Trophoblast cell (in vitro differentiated cells and primary cell): ENCODE results near the gene POMGNT2.

Experiments
- DNase-seq, 2 donors: peaks; one replicate each; pipeline ENCODE4 v3.0.0-alpha.2; 2016
- H2AFZ ChIP-seq: 2 replicates; pipeline ENCODE4 v1.6.1; 2013; ENCODE audit warnings: low read length, moderate library complexity, mild to moderate bottlenecking; ENCODE audit not compliant: insufficient read depth, poor library complexity
- H2AK5ac ChIP-seq: 2 replicates; pipeline ENCODE4 v1.6.1; 2013; ENCODE audit warnings: mild to moderate bottlenecking, low read length
- H2BK120ac ChIP-seq: 2 replicates; pipeline ENCODE4 v1.6.1; 2013; ENCODE audit warnings: low read length, mild to moderate bottlenecking, moderate library complexity; ENCODE audit not compliant: insufficient read depth, poor library complexity
- H2BK12ac ChIP-seq: 2 replicates; pipeline ENCODE4 v1.6.1; 2013; ENCODE audit warnings: mild to moderate bottlenecking, low read length, moderate library complexity
- H2BK5ac ChIP-seq: 2 replicates; pipeline ENCODE4 v1.6.1; 2013; ENCODE audit warnings: low read length, low read depth, moderate library complexity, mild to moderate bottlenecking; ENCODE audit not compliant: poor library complexity
- H3K14ac ChIP-seq: 2 replicates; pipeline ENCODE4 v1.6.1; 2013; ENCODE audit warnings: mild to moderate bottlenecking, low read length
- H3K18ac ChIP-seq: 2 replicates; pipeline ENCODE4 v1.6.1; 2013; ENCODE audit warnings: mild to moderate bottlenecking, low read length
- H3K23ac ChIP-seq: 2 replicates; pipeline ENCODE4 v1.6.1; 2013; ENCODE audit warnings: low read length
- H3K27ac ChIP-seq: 2 replicates; pipeline ENCODE4 v1.5.1; 2013; ENCODE audit warnings: low read depth, mild to moderate bottlenecking, inconsistent platforms, low read length, moderate library complexity
- H3K27me3 ChIP-seq: 2 replicates; pipeline ENCODE4 v1.6.1; 2013; ENCODE audit warnings: inconsistent platforms, mild to moderate bottlenecking, low read length, moderate library complexity; ENCODE audit not compliant: insufficient read depth
- H3K36me3 ChIP-seq, 2 experiments: 1 replicate in 1 of 2; 2 replicates in 1 of 2; pipeline ENCODE4 v1.6.1; 2013; ENCODE audit warnings: low read length in 2 of 2, mild to moderate bottlenecking in 2 of 2, moderate library complexity in 1 of 2; ENCODE audit not compliant: insufficient read depth in 2 of 2, control insufficient read depth in 1 of 2
- H3K4ac ChIP-seq: 2 replicates; pipeline ENCODE4 v1.6.1; 2013; ENCODE audit warnings: low read depth, mild to moderate bottlenecking, low read length, moderate library complexity
- H3K4me1 ChIP-seq, 2 experiments: 1 replicate in 1 of 2; 2 replicates in 1 of 2; pipeline ENCODE4 v1.6.1; 2013; ENCODE audit warnings: low read length in 2 of 2, mild to moderate bottlenecking in 2 of 2, moderate library complexity in 1 of 2; ENCODE audit not compliant: insufficient read depth in 2 of 2, control insufficient read depth in 1 of 2
- H3K4me2 ChIP-seq: 2 replicates; pipeline ENCODE4 v1.6.1; 2013; ENCODE audit warnings: inconsistent platforms, mild to moderate bottlenecking, low read length, moderate library complexity
- H3K4me3 ChIP-seq: 2 replicates; pipeline ENCODE4 v1.5.1; 2013; ENCODE audit warnings: mild to moderate bottlenecking, low read depth, low read length, inconsistent platforms
- H3K79me1 ChIP-seq: one replicate; pipeline ENCODE4 v1.6.1; 2013; ENCODE audit warnings: low read length
- H3K79me2 ChIP-seq: 2 replicates; pipeline ENCODE4 v1.6.1; 2013; ENCODE audit warnings: low read length, mild to moderate bottlenecking; ENCODE audit not compliant: control insufficient read depth, insufficient read depth, poor library complexity
- H3K9ac ChIP-seq: 2 replicates; pipeline ENCODE4 v1.6.1; 2013; ENCODE audit warnings: mild to moderate bottlenecking, low read length
- H3K9me3 ChIP-seq: 2 replicates; pipeline ENCODE4 v1.6.1; 2013; ENCODE audit warnings: low read depth, mild to moderate bottlenecking, control low read depth, inconsistent platforms, low read length; ENCODE audit not compliant: insufficient read depth
- H4K12ac ChIP-seq: 2 replicates; pipeline ENCODE4 v1.6.1; 2013; ENCODE audit warnings: low read depth, mild to moderate bottlenecking, low read length, moderate library complexity
- H4K8ac ChIP-seq: 2 replicates; pipeline ENCODE4 v1.6.1; 2013; ENCODE audit warnings: low read depth, mild to moderate bottlenecking, low read length, moderate library complexity
- H4K91ac ChIP-seq: one replicate; pipeline ENCODE4 v1.6.1; 2013; ENCODE audit warnings: low read depth, mild to moderate bottlenecking, low read length, moderate library complexity
- WGBS: extraction: QIAGEN DNeasy Blood & Tissue Kit; methylation state at CpG from one replicate; pipeline ENCODE4 v1.1.7; 2013; ENCODE audit warnings: missing lambda C conversion rate; ENCODE audit not compliant: insufficient read length, insufficient coverage; ENCODE audit errors: extremely low coverage; 5-methylcytosine and 5-hydroxymethylcytosine counted together

Gene POMGNT2

GRCh38 chr3:43075904-43076661 is 29.8 kb downstream of the POMGNT2 start:
- no peaks in the 10 kb centered on the region for H3K79me1 ChIP-seq
- H3K9ac ChIP-seq = no peak overlapping the region
- no peak overlapping the region for H2BK5ac ChIP-seq
- no peaks in the 10 kb centered on the region for H3K79me2 ChIP-seq
- peaks cover 10% of the 10 kb centered on the region for H3K9me3 ChIP-seq
- H3K36me3 ChIP-seq = peaks cover 15 to 16% of the 10 kb centered on the region in 2 experiments
- DNase-seq = no peak
- H3K4me2 ChIP-seq = no peak overlapping the region
- H2AFZ ChIP-seq = no peak overlapping the region
- H4K12ac ChIP-seq = no peak overlapping the region
- H3K4me3 ChIP-seq = no peak overlapping the region
- H2AK5ac ChIP-seq = no peak overlapping the region
- no peak overlapping the region for H2BK12ac ChIP-seq
- no peaks in the 10 kb centered on the region for H3K27me3 ChIP-seq
- no peaks in the 10 kb centered on the region for H3K4me1 ChIP-seq
- WGBS = no CpG with 5 or more reads among the region's 5 CpGs
- H3K4ac ChIP-seq = no peak overlapping the region
- no peak overlapping the region for H3K23ac ChIP-seq
- H3K18ac ChIP-seq = no peak overlapping the region
- no peak overlapping the region for H4K91ac ChIP-seq
- no peak overlapping the region for H4K8ac ChIP-seq
- H2BK120ac ChIP-seq = no peak overlapping the region
- H3K14ac ChIP-seq = no peak overlapping the region
- no peak overlapping the region for H3K27ac ChIP-seq

GRCh38 chr3:43074901-43075689 is 30.8 kb downstream of the POMGNT2 start:
- Histone ChIP-seq H2AFZ (no peak overlapping the region), H4K91ac (no peak overlapping the region)

GRCh38 chr3:43074482-43074881 is 31.4 kb downstream of the POMGNT2 start:
- H3K27me3 ChIP-seq = no peaks in the 10 kb centered on the region
- no peak for DNase-seq
- H3K18ac ChIP-seq = no peak overlapping the region
- H2AK5ac ChIP-seq = no peak overlapping the region
- no peaks in the 10 kb centered on the region for H3K36me3 ChIP-seq
- no peak overlapping the region for H4K91ac ChIP-seq
- no peak overlapping the region for H2AFZ ChIP-seq
- WGBS = no CpG with 5 or more reads among the region's 4 CpGs
- H2BK12ac ChIP-seq = no peak overlapping the region
- peaks cover under 1% of the 10 kb centered on the region for H3K9me3 ChIP-seq
- no peak overlapping the region for H2BK120ac ChIP-seq
- no peak overlapping the region for H3K14ac ChIP-seq
- H3K4me2 ChIP-seq = no peak overlapping the region
- no peak overlapping the region for H4K8ac ChIP-seq
- H3K23ac ChIP-seq = no peak overlapping the region
- no peaks in the 10 kb centered on the region for H3K4me1 ChIP-seq
- no peak overlapping the region for H3K27ac ChIP-seq
- H4K12ac ChIP-seq = no peak overlapping the region
- H3K4ac ChIP-seq = no peak overlapping the region
- no peak overlapping the region for H3K4me3 ChIP-seq
- H2BK5ac ChIP-seq = no peak overlapping the region
- no peaks in the 10 kb centered on the region for H3K79me2 ChIP-seq
- no peaks in the 10 kb centered on the region for H3K79me1 ChIP-seq
- H3K9ac ChIP-seq = no peak overlapping the region

More at GRCh38 chr3:43074901-43075689, 30.8 kb downstream of the POMGNT2 start:
- Histone ChIP-seq H3K4me2 (no peak overlapping the region), H3K9ac (no peak overlapping the region), H4K12ac (no peak overlapping the region), H2BK5ac (no peak overlapping the region), H3K4me3 (no peak overlapping the region), H3K23ac (no peak overlapping the region), H3K79me2 (no peaks in the 10 kb centered on the region), H3K27me3 (no peaks in the 10 kb centered on the region), H3K14ac (no peak overlapping the region), H3K9me3 (peaks cover 5% of the 10 kb centered on the region), H2AK5ac (no peak overlapping the region), H3K36me3 (peaks cover 5 to 6% of the 10 kb centered on the region in 2 experiments), H3K79me1 (no peaks in the 10 kb centered on the region), H3K27ac (no peak overlapping the region), H3K4ac (no peak overlapping the region), H3K18ac (no peak overlapping the region), H4K8ac (no peak overlapping the region), H2BK12ac (no peak overlapping the region), H2BK120ac (no peak overlapping the region), H3K4me1 (no peaks in the 10 kb centered on the region)
- DNase-seq = no peak
- no CpG with 5 or more reads among the region's 5 CpGs for WGBS

- H3K23ac ChIP-seq = no peak overlapping the region
- no peaks in the 10 kb centered on the region for H3K9me3 ChIP-seq
- H3K27ac ChIP-seq = no peak overlapping the region
- no peaks in the 10 kb centered on the region for H3K79me1 ChIP-seq
- no peak overlapping the region for H3K4ac ChIP-seq
- WGBS = no CpG with 5 or more reads among the region's 5 CpGs
- H4K8ac ChIP-seq = no peak overlapping the region
- H3K79me2 ChIP-seq = no peaks in the 10 kb centered on the region
- no peak overlapping the region for H3K9ac ChIP-seq
- H2AK5ac ChIP-seq = no peak overlapping the region
- H3K18ac ChIP-seq = no peak overlapping the region
- H2BK120ac ChIP-seq = no peak overlapping the region
- no peaks in the 10 kb centered on the region for H3K36me3 ChIP-seq
- no peak for DNase-seq
- no peak overlapping the region for H4K91ac ChIP-seq
- H3K4me3 ChIP-seq = no peak overlapping the region
- H2BK12ac ChIP-seq = no peak overlapping the region
- H4K12ac ChIP-seq = no peak overlapping the region
- no peak overlapping the region for H3K14ac ChIP-seq
- H2BK5ac ChIP-seq = no peak overlapping the region
- H3K4me2 ChIP-seq = no peak overlapping the region
- H2AFZ ChIP-seq = no peak overlapping the region
- no peaks in the 10 kb centered on the region for H3K27me3 ChIP-seq
- no peaks in the 10 kb centered on the region for H3K4me1 ChIP-seq
Measured at GRCh38 chr3:43073836-43074220, 32.1 kb downstream of the POMGNT2 start.
